Measurements from ENCODE around the gene IL16. TPM values are rescaled to one million over a fixed set of nuclear protein-coding genes. Genes with fewer than 3 reads are reported as not detected.

Gene IL16
- total and polyA plus RNA-seq, 9 of the 15 experiments (the other 6 are each of a cell fraction or from before 2014, with no cell fraction given), result 1.4 to 18.8 (median 10.6) TPM

DNA sequence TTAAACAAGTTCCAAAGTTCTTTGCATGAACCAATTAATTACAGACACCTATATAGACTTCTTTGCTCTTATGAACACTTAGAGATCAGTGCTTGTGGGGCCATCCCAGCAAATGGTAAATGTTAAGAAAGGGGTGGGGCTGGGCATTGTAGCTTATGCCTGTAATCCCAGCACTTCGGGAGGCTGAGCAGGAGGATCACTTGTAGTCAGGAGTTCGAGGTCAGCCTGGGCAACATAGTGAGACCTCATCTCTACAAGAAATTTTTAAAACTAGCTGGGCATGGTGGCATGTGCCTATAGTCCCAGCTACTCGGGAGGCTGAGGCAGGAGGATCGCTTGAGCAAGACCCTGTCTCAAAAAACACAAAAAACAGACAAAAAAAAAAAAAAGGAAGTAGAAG, 146.7 kb downstream of the IL16 start:
- Histone ChIP-seq H3K36me3 (ENCODE audit: control insufficient read depth, insufficient read depth, low read length) (no peaks in the 10 kb centered on the region), H3K27ac (ENCODE audit: extremely low read depth, low read depth, low read length) (no peak overlapping the region), H3K79me2 (ENCODE audit: control insufficient read depth, insufficient read depth, low read length) (no peaks in the 10 kb centered on the region), H3K4me3 (no peak overlapping the region), H3K9me1 (ENCODE audit: control insufficient read depth, insufficient read depth, low read length) (no peaks in the 10 kb centered on the region), H4K20me1 (replicated peaks; ENCODE audit: control insufficient read depth, insufficient read depth, low read length) (no peaks in the 10 kb centered on the region; the same call in 1 of the 2 replicates), H2AFZ (ENCODE audit: low read depth, low read length) (no peak overlapping the region), H3K9ac (ENCODE audit: insufficient read depth in 1 of 2, low read depth in 2 of 2, low read length in 2 of 2) (no peak overlapping the region), H3K4me2 (ENCODE audit: insufficient read depth, low read length) (no peak overlapping the region), H3K4me1 (replicated peaks in 1 of 2; ENCODE audit: control insufficient read depth in 2 of 2, insufficient read depth in 2 of 2, low read length in 2 of 2) (no peaks in the 10 kb centered on the region), H3K27me3 (ENCODE audit: control insufficient read depth in 2 of 2, insufficient read depth in 2 of 2, low read length in 2 of 2) (peaks cover 2 to 24% of the 10 kb centered on the region in 2 experiments; a peak in 4 of 5 replicates), H3K9me3 (replicated peaks; ENCODE audit: control insufficient read depth, insufficient read depth, low read depth, low read length) (no peaks in the 10 kb centered on the region)
- ATAC-seq, result no peak
- BruUV-seq (replicated peaks), result no TSS peak
- in situ Hi-C loops (cut with MboI) (no loop called here), intact Hi-C loops (cut with micrococcal nuclease) (no loop called here)
- POLR2A ChIA-PET, result no interaction called here
- WGBS (ENCODE audit: insufficient coverage, low coverage, missing lambda C conversion rate), result 0% methylated on average over 4 of the region's 4 CpGs
- DNase-seq (ENCODE audit: extremely low read depth in 1 of 4, low spot score in 3 of 4), result no peak
- TF ChIP-seq FOSL1 (tag; conservative IDR thresholded peaks at IDR 0.05) (no peak), PPARD (CRISPR knock-in tag; IDR thresholded peaks at IDR 0.05) (no peak), ZBTB12 (CRISPR knock-in tag; IDR thresholded peaks at IDR 0.05) (no peak), ZNF253 (CRISPR knock-in tag; conservative IDR thresholded peaks at IDR 0.05) (no peak), IRF1 (CRISPR knock-in tag; IDR thresholded peaks at IDR 0.05; ENCODE audit: borderline replicate concordance) (no peak), MITF (IDR thresholded peaks at IDR 0.05) (no peak), ZC3H4 (CRISPR knock-in tag; IDR thresholded peaks at IDR 0.05; ENCODE audit: borderline replicate concordance) (no peak), CREM (IDR thresholded peaks at IDR 0.05; ENCODE audit: low read depth) (no peak), ZNF785 (CRISPR knock-in tag; IDR thresholded peaks at IDR 0.05) (no peak), ZKSCAN3 (CRISPR knock-in tag; IDR thresholded peaks at IDR 0.05) (no peak), PTBP1 (IDR thresholded peaks at IDR 0.05; ENCODE audit: low read depth, low read length) (no peak), RBM14 (IDR thresholded peaks at IDR 0.05; ENCODE audit: borderline replicate concordance, insufficient read depth, low read depth, low read length) (no peak), NR2F6 (CRISPR knock-in tag; IDR thresholded peaks at IDR 0.05) (no peak), TEAD4 (IDR thresholded peaks at IDR 0.05; ENCODE audit: low read length) (no peak), TEAD4 (CRISPR knock-in tag; IDR thresholded peaks at IDR 0.05; ENCODE audit: borderline replicate concordance) (no peak), ZNF280A (IDR thresholded peaks at IDR 0.05; ENCODE audit: low read depth, partially characterized antibody) (no peak)
- TF ChIP-seq, protein P1, sequence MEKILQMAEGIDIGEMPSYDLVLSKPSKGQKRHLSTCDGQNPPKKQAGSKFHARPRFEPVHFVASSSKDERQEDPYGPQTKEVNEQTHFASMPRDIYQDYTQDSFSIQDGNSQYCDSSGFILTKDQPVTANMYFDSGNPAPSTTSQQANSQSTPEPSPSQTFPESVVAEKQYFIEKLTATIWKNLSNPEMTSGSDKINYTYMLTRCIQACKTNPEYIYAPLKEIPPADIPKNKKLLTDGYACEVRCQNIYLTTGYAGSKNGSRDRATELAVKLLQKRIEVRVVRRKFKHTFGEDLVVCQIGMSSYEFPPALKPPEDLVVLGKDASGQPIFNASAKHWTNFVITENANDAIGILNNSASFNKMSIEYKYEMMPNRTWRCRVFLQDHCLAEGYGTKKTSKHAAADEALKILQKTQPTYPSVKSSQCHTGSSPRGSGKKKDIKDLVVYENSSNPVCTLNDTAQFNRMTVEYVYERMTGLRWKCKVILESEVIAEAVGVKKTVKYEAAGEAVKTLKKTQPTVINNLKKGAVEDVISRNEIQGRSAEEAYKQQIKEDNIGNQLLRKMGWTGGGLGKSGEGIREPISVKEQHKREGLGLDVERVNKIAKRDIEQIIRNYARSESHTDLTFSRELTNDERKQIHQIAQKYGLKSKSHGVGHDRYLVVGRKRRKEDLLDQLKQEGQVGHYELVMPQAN (IDR thresholded peaks at IDR 0.05; ENCODE audit: borderline replicate concordance), result no peak
- FAIRE-seq, result no peak
- CTCF ChIA-PET (ENCODE audit: low intra/inter-chr PET ratio), result no interaction called here
